GM18505 (cell line): ENCODE results near the gene ESR1.
A peak's percentile ranks its signal among the peaks of the same experiment; 100 is the strongest.

Source experiments
- ATAC-seq: cut with Tn5 transposase; IDR thresholded peaks from one replicate; pipeline ENCODE4 v1.9.1; 2021; ENCODE audit not compliant: unreplicated experiment
- POLR2A ChIP-seq: IDR thresholded peaks from 4 replicates; pipeline ENCODE4 v1.6.1; 2011; ENCODE audit warnings: borderline replicate concordance; ENCODE audit not compliant: insufficient read depth, insufficient read length; ENCODE audit errors: extremely low read depth

Gene ESR1

GRCh38 chr6:152096863-152097496 lies 289.5 kb downstream of the ESR1 start:
- ATAC-seq, result no peak
- TF ChIP-seq POLR2A, result no peak

DNA sequence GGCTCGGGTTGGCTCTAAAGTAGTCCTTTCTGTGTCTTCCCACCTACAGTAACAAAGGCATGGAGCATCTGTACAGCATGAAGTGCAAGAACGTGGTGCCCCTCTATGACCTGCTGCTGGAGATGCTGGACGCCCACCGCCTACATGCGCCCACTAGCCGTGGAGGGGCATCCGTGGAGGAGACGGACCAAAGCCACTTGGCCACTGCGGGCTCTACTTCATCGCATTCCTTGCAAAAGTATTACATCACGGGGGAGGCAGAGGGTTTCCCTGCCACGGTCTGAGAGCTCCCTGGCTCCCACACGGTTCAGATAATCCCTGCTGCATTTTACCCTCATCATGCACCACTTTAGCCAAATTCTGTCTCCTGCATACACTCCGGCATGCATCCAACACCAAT lies 291.2 kb downstream of the ESR1 start:
- no peak for ATAC-seq
- TF ChIP-seq POLR2A, result no peak

DNA sequence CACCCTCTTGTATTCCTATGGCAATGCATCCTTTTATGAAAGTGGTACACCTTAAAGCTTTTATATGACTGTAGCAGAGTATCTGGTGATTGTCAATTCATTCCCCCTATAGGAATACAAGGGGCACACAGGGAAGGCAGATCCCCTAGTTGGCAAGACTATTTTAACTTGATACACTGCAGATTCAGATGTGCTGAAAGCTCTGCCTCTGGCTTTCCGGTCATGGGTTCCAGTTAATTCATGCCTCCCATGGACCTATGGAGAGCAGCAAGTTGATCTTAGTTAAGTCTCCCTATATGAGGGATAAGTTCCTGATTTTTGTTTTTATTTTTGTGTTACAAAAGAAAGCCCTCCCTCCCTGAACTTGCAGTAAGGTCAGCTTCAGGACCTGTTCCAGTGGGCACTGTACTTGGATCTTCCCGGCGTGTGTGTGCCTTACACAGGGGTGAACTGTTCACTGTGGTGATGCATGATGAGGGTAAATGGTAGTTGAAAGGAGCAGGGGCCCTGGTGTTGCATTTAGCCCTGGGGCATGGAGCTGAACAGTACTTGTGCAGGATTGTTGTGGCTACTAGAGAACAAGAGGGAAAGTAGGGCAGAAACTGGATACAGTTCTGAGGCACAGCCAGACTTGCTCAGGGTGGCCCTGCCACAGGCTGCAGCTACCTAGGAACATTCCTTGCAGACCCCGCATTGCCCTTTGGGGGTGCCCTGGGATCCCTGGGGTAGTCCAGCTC lies 292.1 kb downstream of the ESR1 start:
- ATAC-seq, result no peak
- TF ChIP-seq POLR2A, result no peak

DNA sequence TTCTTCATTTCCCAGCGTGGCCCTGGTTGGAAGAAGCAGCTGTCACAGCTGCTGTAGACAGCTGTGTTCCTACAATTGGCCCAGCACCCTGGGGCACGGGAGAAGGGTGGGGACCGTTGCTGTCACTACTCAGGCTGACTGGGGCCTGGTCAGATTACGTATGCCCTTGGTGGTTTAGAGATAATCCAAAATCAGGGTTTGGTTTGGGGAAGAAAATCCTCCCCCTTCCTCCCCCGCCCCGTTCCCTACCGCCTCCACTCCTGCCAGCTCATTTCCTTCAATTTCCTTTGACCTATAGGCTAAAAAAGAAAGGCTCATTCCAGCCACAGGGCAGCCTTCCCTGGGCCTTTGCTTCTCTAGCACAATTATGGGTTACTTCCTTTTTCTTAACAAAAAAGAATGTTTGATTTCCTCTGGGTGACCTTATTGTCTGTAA lies 292.7 kb downstream of the ESR1 start:
- no peak for ATAC-seq
- TF ChIP-seq POLR2A, result no peak

DNA sequence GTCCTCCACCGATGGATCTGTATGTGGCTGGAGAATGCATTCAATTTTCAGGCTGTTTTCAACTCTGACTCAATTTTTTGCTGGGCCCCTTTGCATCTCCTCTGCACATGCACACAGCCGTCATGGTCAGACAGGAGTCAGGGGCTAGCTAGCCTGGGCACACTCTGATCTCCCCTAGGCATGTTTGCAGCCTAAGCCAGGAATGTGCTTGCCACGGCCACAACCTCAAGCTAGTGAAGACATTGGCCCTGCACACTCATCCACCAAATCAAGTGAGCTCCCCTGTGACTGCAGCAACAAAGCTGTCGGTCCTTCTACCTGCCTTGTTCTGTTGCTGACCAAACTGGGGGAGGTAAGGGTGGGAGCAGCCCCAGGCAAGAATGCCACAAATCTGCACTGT lies 300.5 kb downstream of the ESR1 start:
- ATAC-seq, result no peak
- TF ChIP-seq POLR2A, result no peak

GRCh38 chr6:152110886-152111820 lies 303.7 kb downstream of the ESR1 start:
- ATAC-seq, result no peak
- no peak for TF ChIP-seq POLR2A

- no peak for TF ChIP-seq POLR2A
- no peak for ATAC-seq
Observed at GRCh38 chr6:152112491-152113261, 305.2 kb downstream of the ESR1 start.

GRCh38 chr6:152117156-152118133 lies 310.0 kb downstream of the ESR1 start:
- TF ChIP-seq POLR2A, result no peak
- ATAC-seq, result peak; percentile 78

DNA sequence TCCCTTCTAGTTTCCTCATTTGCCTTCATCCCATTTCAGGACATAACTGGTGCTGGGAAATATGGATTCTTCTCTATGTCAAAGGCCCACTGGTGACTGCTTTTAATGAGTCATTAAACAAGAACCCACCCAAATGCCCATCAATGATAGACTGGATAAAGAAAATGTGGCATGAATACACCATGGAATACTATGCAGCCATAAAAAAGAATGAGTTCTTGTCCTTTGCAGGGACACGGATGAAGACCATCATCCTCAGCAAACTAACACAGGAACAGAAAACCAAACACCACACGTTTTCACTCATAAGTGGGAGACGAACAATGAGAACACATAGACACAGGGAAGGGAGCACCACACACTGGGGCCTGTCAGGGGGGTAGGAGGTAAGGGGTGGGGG lies 310.7 kb downstream of the ESR1 start:
- TF ChIP-seq POLR2A, result no peak
- no peak for ATAC-seq

- no peak for ATAC-seq
- TF ChIP-seq POLR2A, result no peak
Observed at GRCh38 chr6:152118678-152119077, 311.2 kb downstream of the ESR1 start.

- no peak for TF ChIP-seq POLR2A
- no peak for ATAC-seq
Observed at GRCh38 chr6:152119831-152120230, 312.3 kb downstream of the ESR1 start.

GRCh38 chr6:152121910-152122309 lies 314.4 kb downstream of the ESR1 start:
- TF ChIP-seq POLR2A, result no peak
- no peak for ATAC-seq
